ENCODE measurements around the gene SPIRE2. TPM values are rescaled to one million over a fixed set of nuclear protein-coding genes. Genes with fewer than 3 reads are reported as not detected.

SPIRE2 gene
- total and polyA plus RNA-seq, 9 of the 15 experiments (the other 6 are each of a cell fraction or from before 2014, with no cell fraction given): 0.70 to 7.5 (median 4.6) TPM

DNA sequence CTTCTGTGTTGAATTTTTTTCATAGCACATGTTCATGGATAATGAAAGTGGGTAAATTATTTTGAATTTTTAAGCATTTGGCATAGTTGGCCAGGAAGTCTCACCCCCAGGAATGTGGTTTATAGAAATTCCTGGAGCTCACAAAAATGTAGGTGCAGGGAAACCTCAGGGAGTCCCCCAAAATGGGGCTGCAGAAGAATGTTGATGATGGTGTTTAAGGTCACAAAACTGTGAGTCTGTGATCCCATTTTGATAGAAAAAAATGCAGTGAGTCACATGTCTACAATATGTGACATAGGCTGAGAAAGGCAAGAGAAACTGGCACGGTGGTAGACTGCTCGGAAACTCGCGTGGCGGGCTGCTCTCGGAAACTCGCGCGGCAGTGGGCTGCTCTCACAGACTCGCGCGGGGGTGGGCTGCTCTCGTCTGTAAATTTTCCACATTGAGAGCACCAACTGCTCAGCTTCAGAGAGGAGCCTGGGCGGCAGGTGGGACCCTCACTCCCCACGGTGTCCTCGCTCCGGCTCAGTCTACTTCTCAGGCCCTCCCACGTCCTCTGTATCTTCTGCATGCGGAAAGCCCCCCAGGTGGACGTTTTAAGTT, 71.7 kb downstream of the SPIRE2 start:
- Histone ChIP-seq H3K9ac (ENCODE audit: insufficient read depth in 1 of 2, low read depth in 2 of 2, low read length in 2 of 2) (no peak overlapping the region), H3K36me3 (ENCODE audit: control insufficient read depth, insufficient read depth, low read length) (peaks cover 78% of the 10 kb centered on the region), H3K9me1 (ENCODE audit: control insufficient read depth, insufficient read depth, low read length) (no peaks in the 10 kb centered on the region), H3K9me3 (replicated peaks; ENCODE audit: control insufficient read depth, insufficient read depth, low read depth, low read length) (no peaks in the 10 kb centered on the region), H3K4me1 (replicated peaks in 1 of 2; ENCODE audit: control insufficient read depth in 2 of 2, insufficient read depth in 2 of 2, low read length in 2 of 2) (peaks cover 0 to 3% of the 10 kb centered on the region in 2 experiments; a peak in 1 of 5 replicates), H3K79me2 (ENCODE audit: control insufficient read depth, insufficient read depth, low read length) (no peaks in the 10 kb centered on the region), H3K27ac (ENCODE audit: extremely low read depth, low read depth, low read length) (no peak overlapping the region), H3K27me3 (ENCODE audit: control insufficient read depth in 2 of 2, insufficient read depth in 2 of 2, low read length in 2 of 2) (no peaks in the 10 kb centered on the region), H3K4me3 (no peak overlapping the region), H4K20me1 (replicated peaks; ENCODE audit: control insufficient read depth, insufficient read depth, low read length) (no peaks in the 10 kb centered on the region), H2AFZ (ENCODE audit: low read depth, low read length) (no peak overlapping the region), H3K4me2 (ENCODE audit: insufficient read depth, low read length) (no peak overlapping the region)
- no TSS peak for BruUV-seq (replicated peaks)
- FAIRE-seq (no peak), DNase-seq (ENCODE audit: extremely low read depth in 1 of 4, low spot score in 3 of 4) (no peak), ATAC-seq (no peak)
- WGBS (ENCODE audit: insufficient coverage, low coverage, missing lambda C conversion rate): 94% methylated on average over 19 of the region's 20 CpGs
- in situ Hi-C loops (cut with MboI): no loop called here
- intact Hi-C loops (cut with micrococcal nuclease): no loop called here
- POLR2A ChIA-PET: interaction anchor here (0.7 to 0.9 kb wide), 2 partner anchors 10 to 12 kb away, joined by 3 to 4 read pairs; no protein-coding TSS in a partner anchor
- CTCF ChIA-PET (ENCODE audit: low intra/inter-chr PET ratio): no interaction called here
- TF ChIP-seq, protein P1, sequence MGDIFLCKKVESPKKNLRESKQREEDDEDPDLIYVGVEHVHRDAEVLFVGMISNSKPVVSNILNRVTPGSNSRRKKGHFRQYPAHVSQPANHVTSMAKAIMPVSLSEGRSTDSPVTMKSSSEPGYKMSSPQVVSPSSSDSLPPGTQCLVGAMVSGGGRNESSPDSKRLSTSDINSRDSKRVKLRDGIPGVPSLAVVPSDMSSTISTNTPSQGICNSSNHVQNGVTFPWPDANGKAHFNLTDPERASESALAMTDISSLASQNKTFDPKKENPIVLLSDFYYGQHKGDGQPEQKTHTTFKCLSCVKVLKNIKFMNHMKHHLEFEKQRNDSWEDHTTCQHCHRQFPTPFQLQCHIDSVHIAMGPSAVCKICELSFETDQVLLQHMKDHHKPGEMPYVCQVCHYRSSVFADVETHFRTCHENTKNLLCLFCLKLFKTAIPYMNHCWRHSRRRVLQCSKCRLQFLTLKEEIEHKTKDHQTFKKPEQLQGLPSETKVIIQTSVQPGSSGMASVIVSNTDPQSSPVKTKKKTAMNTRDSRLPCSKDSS (IDR thresholded peaks at IDR 0.05; ENCODE audit: low read depth, partially characterized antibody): no peak
- TF ChIP-seq TFAP4 (CRISPR knock-in tag; IDR thresholded peaks at IDR 0.05; ENCODE audit: borderline replicate concordance) (no peak), ZNF217 (CRISPR knock-in tag; IDR thresholded peaks at IDR 0.05) (no peak), ZNF696 (CRISPR knock-in tag; conservative IDR thresholded peaks at IDR 0.05) (no peak), ZBTB40 (IDR thresholded peaks at IDR 0.05) (no peak), ZBTB40 (CRISPR knock-in tag; IDR thresholded peaks at IDR 0.05) (no peak), MYC (IDR thresholded peaks at IDR 0.05; ENCODE audit: low read depth, low read length) (no peak), MYC (CRISPR knock-in tag; IDR thresholded peaks at IDR 0.05; ENCODE audit: borderline replicate concordance, low read depth) (no peak), SAFB2 (IDR thresholded peaks at IDR 0.05; ENCODE audit: borderline replicate concordance, low read depth, low read length, severe bottlenecking) (no peak), NR4A1 (CRISPR knock-in tag; IDR thresholded peaks at IDR 0.05) (no peak), NR4A1 (tag; IDR thresholded peaks at IDR 0.05) (no peak)

Data from K562 (cell line).